PC-9 (cell line): Measurements from ENCODE around the gene RIMBP2.

Experiments used
- EZH2 ChIP-seq: fragments of 200-600 bp; sonication (generic); IDR thresholded peaks from 2 replicates; pipeline ENCODE4 v1.8.0; 2017; ENCODE audit warnings: antibody characterized with exemption, low read depth
- TF ChIP-seq, protein P1 (sequence below): fragments of 200-600 bp; sonication (generic); conservative IDR thresholded peaks from 2 replicates; pipeline ENCODE4 v1.6.1; 2017; ENCODE audit warnings: mixed run types, antibody characterized with exemption, mild to moderate bottlenecking, moderate library complexity

DNA sequence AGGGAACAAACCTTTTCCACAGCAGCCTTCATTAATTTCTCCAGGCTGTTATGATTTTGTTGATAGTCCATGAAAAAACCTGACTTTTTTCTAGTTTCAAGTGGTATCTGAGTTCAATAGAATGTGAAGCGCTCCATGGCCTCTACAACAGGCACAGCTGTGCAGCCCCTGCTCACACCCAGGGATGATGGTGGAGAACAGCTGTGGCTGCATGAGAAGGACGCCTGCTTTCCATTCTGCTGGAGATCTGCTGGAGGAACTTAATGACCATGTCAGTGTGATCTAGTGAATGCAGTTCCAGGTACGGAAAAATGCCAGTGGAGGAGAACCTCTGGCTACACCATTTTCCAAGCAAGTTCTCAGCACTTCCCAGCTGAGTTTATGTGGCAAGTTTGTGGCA is 297.8 kb downstream of the RIMBP2 start:
- TF ChIP-seq, protein P1, sequence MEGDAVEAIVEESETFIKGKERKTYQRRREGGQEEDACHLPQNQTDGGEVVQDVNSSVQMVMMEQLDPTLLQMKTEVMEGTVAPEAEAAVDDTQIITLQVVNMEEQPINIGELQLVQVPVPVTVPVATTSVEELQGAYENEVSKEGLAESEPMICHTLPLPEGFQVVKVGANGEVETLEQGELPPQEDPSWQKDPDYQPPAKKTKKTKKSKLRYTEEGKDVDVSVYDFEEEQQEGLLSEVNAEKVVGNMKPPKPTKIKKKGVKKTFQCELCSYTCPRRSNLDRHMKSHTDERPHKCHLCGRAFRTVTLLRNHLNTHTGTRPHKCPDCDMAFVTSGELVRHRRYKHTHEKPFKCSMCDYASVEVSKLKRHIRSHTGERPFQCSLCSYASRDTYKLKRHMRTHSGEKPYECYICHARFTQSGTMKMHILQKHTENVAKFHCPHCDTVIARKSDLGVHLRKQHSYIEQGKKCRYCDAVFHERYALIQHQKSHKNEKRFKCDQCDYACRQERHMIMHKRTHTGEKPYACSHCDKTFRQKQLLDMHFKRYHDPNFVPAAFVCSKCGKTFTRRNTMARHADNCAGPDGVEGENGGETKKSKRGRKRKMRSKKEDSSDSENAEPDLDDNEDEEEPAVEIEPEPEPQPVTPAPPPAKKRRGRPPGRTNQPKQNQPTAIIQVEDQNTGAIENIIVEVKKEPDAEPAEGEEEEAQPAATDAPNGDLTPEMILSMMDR: no peak
- no peak for TF ChIP-seq EZH2
